Epidermal melanocyte (primary cell): ENCODE data around the gene CEP20.
A peak's percentile ranks its signal among the peaks of the same experiment; 100 is the strongest.
"Not testable (repeated sequence)": the region's sequence is repeated elsewhere in the genome, so short reads cannot be mapped to it uniquely, and the experiment has no call there.

Experiments used
- DNase-seq: peaks from one replicate; pipeline ENCODE4 v3.0.0; 2011; ENCODE audit warnings: low spot score; ENCODE audit not compliant: insufficient read length

CEP20 gene

GRCh38 chr16:15858921-15859668 lies 29.3 kb downstream of the CEP20 start:
- no peak for DNase-seq

GRCh38 chr16:15857724-15858560 lies 30.5 kb downstream of the CEP20 start:
- peak; percentile 50 for DNase-seq

GRCh38 chr16:15856901-15857698 lies 31.3 kb downstream of the CEP20 start, which contains the start of gene MYH11:
MYH11 (minus strand) TSS chr16:15857028; CDS start chr16:15838252, 18,776 bp downstream.
- DNase-seq, result no peak

GRCh38 chr16:15856182-15856581 lies 32.2 kb downstream of the CEP20 start:
- no peak for DNase-seq

- no peak for DNase-seq
Measured at GRCh38 chr16:15855704-15856003, 32.7 kb downstream of the CEP20 start.

- DNase-seq, result no peak
Measured at GRCh38 chr16:15854906-15855703, 33.3 kb downstream of the CEP20 start.

GRCh38 chr16:15854061-15854460 lies 34.3 kb downstream of the CEP20 start:
- no peak for DNase-seq

- DNase-seq, result no peak
Measured at GRCh38 chr16:15853021-15853420, 35.4 kb downstream of the CEP20 start.

GRCh38 chr16:15850555-15850954 lies 37.8 kb downstream of the CEP20 start:
- not testable (repeated sequence) for DNase-seq

GRCh38 chr16:15849209-15849981 lies 39.0 kb downstream of the CEP20 start:
- DNase-seq, result no peak

- no peak for DNase-seq
Measured at GRCh38 chr16:15847611-15848175, 40.7 kb downstream of the CEP20 start.

GRCh38 chr16:15846510-15846909 lies 41.9 kb downstream of the CEP20 start:
- no peak for DNase-seq

- no peak for DNase-seq
Measured at GRCh38 chr16:15843635-15844279, 44.6 kb downstream of the CEP20 start.

GRCh38 chr16:15839204-15839603 lies 49.2 kb downstream of the CEP20 start:
- not testable (repeated sequence) for DNase-seq

GRCh38 chr16:15837761-15838160 lies 50.6 kb downstream of the CEP20 start:
- no peak for DNase-seq

GRCh38 chr16:15836965-15837611 lies 51.3 kb downstream of the CEP20 start:
- no peak for DNase-seq

- DNase-seq, result no peak
Measured at GRCh38 chr16:15836074-15836473, 52.3 kb downstream of the CEP20 start.

- DNase-seq, result no peak
Measured at GRCh38 chr16:15835136-15835878, 53.1 kb downstream of the CEP20 start.
